Mesenchymal stem cell (in vitro differentiated cells and primary cell): ENCODE results near the gene RNF152.
"Not testable (repeated sequence)": the region's sequence is repeated elsewhere in the genome, so short reads cannot be mapped to it uniquely, and the experiment has no call there.

Experiments used
- DNase-seq: peaks from one replicate; pipeline ENCODE4 v3.0.0-alpha.2; 2013
- H2AFZ ChIP-seq: one replicate; pipeline ENCODE4 v1.6.1; 2013; ENCODE audit warnings: low read depth, mild to moderate bottlenecking, control low read depth, inconsistent platforms, low read length, moderate library complexity
- H2AK5ac ChIP-seq: 2 replicates; pipeline ENCODE4 v1.6.1; 2013; ENCODE audit warnings: low read length, moderate library complexity, mild to moderate bottlenecking, inconsistent platforms; ENCODE audit not compliant: severe bottlenecking
- H2BK120ac ChIP-seq: one replicate; pipeline ENCODE4 v1.6.1; 2013; ENCODE audit warnings: low read depth, mild to moderate bottlenecking, inconsistent platforms, low read length, moderate library complexity
- H2BK12ac ChIP-seq, 2 experiments: one replicate each; pipeline ENCODE4 v1.6.1; 2013; ENCODE audit warnings: inconsistent platforms in 2 of 2, low read length in 2 of 2, mild to moderate bottlenecking in 2 of 2, moderate library complexity in 2 of 2, control low read depth in 1 of 2
- H2BK15ac ChIP-seq: one replicate; pipeline ENCODE4 v1.6.1; 2013; ENCODE audit warnings: mild to moderate bottlenecking, low read depth, inconsistent platforms; ENCODE audit not compliant: poor library complexity, severe bottlenecking
- H2BK5ac ChIP-seq: 2 replicates; pipeline ENCODE4 v1.6.1; 2013; ENCODE audit warnings: low read depth, mild to moderate bottlenecking, low read length, control low read depth, inconsistent platforms; ENCODE audit not compliant: poor library complexity, severe bottlenecking
- H3K14ac ChIP-seq, 2 experiments: one replicate each; pipeline ENCODE4 v1.6.1; 2013; ENCODE audit warnings: inconsistent platforms in 2 of 2, low read length in 2 of 2, control low read depth in 1 of 2, mild to moderate bottlenecking in 1 of 2, moderate library complexity in 1 of 2
- H3K18ac ChIP-seq, 2 experiments: one replicate each; pipeline ENCODE4 v1.6.1; 2013; ENCODE audit warnings: inconsistent platforms in 2 of 2, low read length in 2 of 2, control low read depth in 1 of 2, low read depth in 1 of 2, mild to moderate bottlenecking in 1 of 2
- H3K23ac ChIP-seq, 2 experiments: one replicate each; pipeline ENCODE4 v1.6.1; 2013; ENCODE audit warnings: inconsistent platforms in 2 of 2, low read length in 2 of 2, mild to moderate bottlenecking in 2 of 2, moderate library complexity in 2 of 2, control low read depth in 1 of 2
- H3K27ac ChIP-seq: 2 replicates; pipeline ENCODE4 v1.5.1; 2013; ENCODE audit warnings: mild to moderate bottlenecking, moderate library complexity, low read length, control low read depth, inconsistent platforms; ENCODE audit not compliant: poor library complexity, severe bottlenecking
- H3K27me3 ChIP-seq, 2 experiments: 2 replicates each; pipeline versions ENCODE4 v1.6.1 to v1.7.0; 2013; ENCODE audit warnings: low read length in 2 of 2, mild to moderate bottlenecking in 2 of 2, moderate library complexity in 2 of 2, control low read depth in 1 of 2, inconsistent platforms in 1 of 2; ENCODE audit not compliant: control insufficient read depth in 1 of 2, insufficient read depth in 1 of 2
- H3K36me3 ChIP-seq, 2 experiments: 2 replicates each; pipeline versions ENCODE4 v1.6.1 to v1.7.0; 2013; ENCODE audit warnings: low read length in 2 of 2, control low read depth in 1 of 2, inconsistent platforms in 1 of 2, low read depth in 1 of 2, mild to moderate bottlenecking in 1 of 2; ENCODE audit not compliant: insufficient read depth in 2 of 2, control insufficient read depth in 1 of 2
- H3K4ac ChIP-seq, 2 experiments: one replicate each; pipeline ENCODE4 v1.6.1; 2013; ENCODE audit warnings: inconsistent platforms in 2 of 2, low read length in 2 of 2, mild to moderate bottlenecking in 2 of 2, moderate library complexity in 2 of 2, control low read depth in 1 of 2, low read depth in 1 of 2
- H3K4me1 ChIP-seq: 2 replicates; pipeline ENCODE4 v1.6.1; 2013; ENCODE audit warnings: low read depth, low read length, control low read depth; ENCODE audit not compliant: control insufficient read depth, insufficient read depth
- H3K4me2 ChIP-seq: 2 replicates; pipeline ENCODE4 v1.6.1; 2013; ENCODE audit warnings: low read length, mild to moderate bottlenecking, inconsistent platforms; ENCODE audit not compliant: poor library complexity, severe bottlenecking
- H3K4me3 ChIP-seq, 2 experiments: 2 replicates each; pipeline versions ENCODE4 v1.5.1 to v1.7.0; 2013; ENCODE audit warnings: low read length in 2 of 2, mild to moderate bottlenecking in 2 of 2, control low read depth in 1 of 2, low read depth in 1 of 2; ENCODE audit not compliant: insufficient read depth in 1 of 2
- H3K79me1 ChIP-seq: replicated peaks from 2 replicates; pipeline ENCODE4 v1.6.1; 2013; ENCODE audit warnings: mild to moderate bottlenecking, control low read depth, low read length, inconsistent platforms; ENCODE audit not compliant: poor library complexity, severe bottlenecking
- H3K9ac ChIP-seq: 2 replicates; pipeline ENCODE4 v1.7.0; 2013; ENCODE audit warnings: mild to moderate bottlenecking, low read length, moderate library complexity
- H3K9me3 ChIP-seq: 2 replicates; pipeline ENCODE4 v1.7.0; 2013; ENCODE audit warnings: mild to moderate bottlenecking, low read length; ENCODE audit not compliant: control insufficient read depth
- H4K8ac ChIP-seq: one replicate; pipeline ENCODE4 v1.6.1; 2013; ENCODE audit warnings: inconsistent platforms, mild to moderate bottlenecking, low read length, moderate library complexity
- H4K91ac ChIP-seq: one replicate; pipeline ENCODE4 v1.6.1; 2013; ENCODE audit warnings: mild to moderate bottlenecking, low read length, inconsistent platforms
- WGBS: methylation state at CpG from one replicate; pipeline ENCODE4 v1.1.7; 2013; ENCODE audit warnings: mixed read lengths; 5-methylcytosine and 5-hydroxymethylcytosine counted together

The RNF152 gene

DNA sequence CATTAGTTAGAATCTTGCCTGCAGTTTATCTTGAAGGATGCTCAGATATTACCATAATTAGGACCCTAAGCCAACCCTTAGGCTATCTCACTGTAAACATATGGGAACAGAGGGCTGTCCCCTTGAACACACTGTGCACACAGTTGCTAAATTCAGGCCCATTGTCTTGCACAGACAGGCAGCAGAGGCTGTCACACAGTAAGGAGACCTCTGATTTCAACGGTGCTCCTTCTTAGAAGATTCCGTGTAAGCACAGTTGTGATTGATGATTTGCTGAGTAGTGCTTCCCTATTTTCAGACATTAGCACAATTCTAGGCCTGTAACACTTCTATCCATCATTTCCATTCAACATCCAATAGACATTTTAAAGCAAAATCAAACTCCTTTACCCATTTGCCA is 108.0 kb downstream of the RNF152 start:
- no peak for DNase-seq
- Histone ChIP-seq H3K27ac (no peak overlapping the region), H2AK5ac (no peak overlapping the region), H3K4me2 (no peak overlapping the region), H3K4ac (no peak overlapping the region), H2AFZ (no peak overlapping the region), H3K9ac (no peak overlapping the region), H3K4me1 (no peaks in the 10 kb centered on the region), H4K91ac (no peak overlapping the region), H3K23ac (no peak overlapping the region), H4K8ac (no peak overlapping the region), H3K18ac (no peak overlapping the region), H3K27me3 (no peaks in the 10 kb centered on the region), H2BK15ac (no peak overlapping the region), H3K79me1 (no peaks in the 10 kb centered on the region), H3K36me3 (no peaks in the 10 kb centered on the region), H2BK5ac (no peak overlapping the region), H2BK12ac (no peak overlapping the region), H2BK120ac (no peak overlapping the region), H3K14ac (no peak overlapping the region), H3K9me3 (peaks cover 27% of the 10 kb centered on the region), H3K4me3 (no peak overlapping the region)
- WGBS: 69% methylated on average over 2 of the region's 2 CpGs

DNA sequence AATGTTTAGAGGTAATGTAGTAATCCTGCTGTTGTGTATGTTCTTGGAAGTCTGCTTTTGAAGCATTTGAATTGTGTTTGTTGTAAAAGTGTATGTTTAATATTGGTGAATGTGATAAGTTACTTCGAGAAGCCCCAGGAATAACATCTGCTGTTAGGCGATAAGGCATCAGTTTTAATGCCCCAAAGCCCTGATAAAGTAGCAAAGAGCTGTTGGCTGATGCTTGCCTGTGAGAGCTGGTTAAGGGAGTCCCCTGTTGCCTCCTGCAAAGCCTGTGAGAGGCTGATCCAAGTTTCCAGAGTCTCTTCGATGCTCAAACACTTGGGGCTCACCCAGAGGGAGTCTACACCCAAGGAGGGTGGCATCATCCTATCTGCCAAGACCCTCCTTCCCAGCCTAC is 110.3 kb downstream of the RNF152 start:
- Histone ChIP-seq H2BK15ac (no peak overlapping the region), H3K9ac (no peak overlapping the region), H2BK5ac (no peak overlapping the region), H2AFZ (no peak overlapping the region), H3K36me3 (no peaks in the 10 kb centered on the region), H3K4ac (no peak overlapping the region), H3K79me1 (no peaks in the 10 kb centered on the region), H4K8ac (no peak overlapping the region), H3K14ac (no peak overlapping the region), H2BK120ac (no peak overlapping the region), H3K18ac (no peak overlapping the region), H3K4me3 (no peak overlapping the region), H3K27me3 (no peaks in the 10 kb centered on the region), H4K91ac (no peak overlapping the region), H3K4me2 (no peak overlapping the region), H3K9me3 (peaks cover 39% of the 10 kb centered on the region), H3K23ac (no peak overlapping the region), H2BK12ac (no peak overlapping the region), H3K27ac (no peak overlapping the region), H2AK5ac (no peak overlapping the region), H3K4me1 (no peaks in the 10 kb centered on the region)
- DNase-seq: no peak
- WGBS: 73% methylated on average over 3 of the region's 3 CpGs

DNA sequence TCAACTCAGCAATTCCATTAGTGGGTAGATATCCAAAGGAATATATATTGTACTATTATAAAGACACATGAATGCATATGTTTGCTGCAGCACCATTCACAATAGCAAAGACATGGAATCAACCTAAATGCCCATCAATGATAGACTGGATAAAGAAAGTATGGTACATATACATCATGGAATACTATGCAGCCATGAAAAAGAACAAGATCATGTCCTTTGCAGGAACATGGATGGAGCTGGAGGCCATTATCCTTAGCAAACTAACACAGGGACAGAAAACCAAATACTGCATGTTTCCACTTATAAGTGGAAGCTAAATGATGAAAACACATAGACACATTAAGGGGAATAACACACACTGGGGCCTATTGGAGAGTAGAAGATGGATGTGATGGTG is 116.6 kb downstream of the RNF152 start:
- H3K23ac ChIP-seq, H2AFZ ChIP-seq, DNase-seq, H3K18ac ChIP-seq, H4K91ac ChIP-seq, H3K79me1 ChIP-seq, H2BK5ac ChIP-seq, H3K9ac ChIP-seq, H3K4me2 ChIP-seq, H4K8ac ChIP-seq, H2BK12ac ChIP-seq, H2AK5ac ChIP-seq, H3K36me3 ChIP-seq, H3K27me3 ChIP-seq, H2BK120ac ChIP-seq, H3K14ac ChIP-seq, H2BK15ac ChIP-seq, H3K4me1 ChIP-seq, H3K27ac ChIP-seq, H3K4ac ChIP-seq: not testable (repeated sequence)
- H3K4me3 ChIP-seq: peak overlapping the region in 1 of 2 experiments; percentile 4
- peaks cover 47% of the 10 kb centered on the region for H3K9me3 ChIP-seq

DNA sequence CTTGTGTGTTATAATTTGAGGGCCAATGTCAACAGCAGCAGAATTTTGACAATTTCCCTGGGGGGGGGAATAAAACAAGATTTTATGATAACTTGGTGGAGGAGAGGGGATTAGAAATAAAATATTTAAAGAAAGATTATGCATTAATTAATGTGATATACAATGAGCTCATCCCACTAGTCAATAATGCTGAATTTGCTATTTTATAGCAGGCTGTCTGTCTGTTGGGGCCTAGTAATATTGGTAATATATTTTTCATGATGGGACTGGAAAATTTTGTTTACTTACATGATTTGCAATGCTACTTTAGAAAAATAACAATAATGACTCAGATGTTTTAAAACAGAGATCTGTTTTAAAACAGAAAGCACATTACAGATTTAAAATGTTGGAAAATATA is 118.0 kb downstream of the RNF152 start:
- H3K4me3 ChIP-seq: no peak overlapping the region
- H3K4me2 ChIP-seq: no peak overlapping the region
- no peak overlapping the region for H2BK15ac ChIP-seq
- H3K9ac ChIP-seq: no peak overlapping the region
- no peak overlapping the region for H3K27ac ChIP-seq
- peaks cover 36% of the 10 kb centered on the region for H3K9me3 ChIP-seq
- no peak overlapping the region for H3K14ac ChIP-seq
- DNase-seq: no peak
- H2BK120ac ChIP-seq: no peak overlapping the region
- H3K18ac ChIP-seq: no peak overlapping the region
- no peak overlapping the region for H2BK12ac ChIP-seq
- no peaks in the 10 kb centered on the region for H3K36me3 ChIP-seq
- no peak overlapping the region for H4K8ac ChIP-seq
- no peak overlapping the region for H2AK5ac ChIP-seq
- H2BK5ac ChIP-seq: no peak overlapping the region
- no peak overlapping the region for H2AFZ ChIP-seq
- H3K23ac ChIP-seq: no peak overlapping the region
- no peaks in the 10 kb centered on the region for H3K27me3 ChIP-seq
- no peak overlapping the region for H3K4ac ChIP-seq
- no peaks in the 10 kb centered on the region for H3K79me1 ChIP-seq
- no peaks in the 10 kb centered on the region for H3K4me1 ChIP-seq
- H4K91ac ChIP-seq: no peak overlapping the region
